NCI-H2107 treated with DMSO at 0.1 percent for 48 hours (cell line): ENCODE data around the gene CEP112.

Experiments
- DNase-seq: peaks from one replicate; lab custom pipeline; 2025; ENCODE audit not compliant: unreplicated experiment; lab: John Stamatoyannopoulos, UW

CEP112 gene

DNA sequence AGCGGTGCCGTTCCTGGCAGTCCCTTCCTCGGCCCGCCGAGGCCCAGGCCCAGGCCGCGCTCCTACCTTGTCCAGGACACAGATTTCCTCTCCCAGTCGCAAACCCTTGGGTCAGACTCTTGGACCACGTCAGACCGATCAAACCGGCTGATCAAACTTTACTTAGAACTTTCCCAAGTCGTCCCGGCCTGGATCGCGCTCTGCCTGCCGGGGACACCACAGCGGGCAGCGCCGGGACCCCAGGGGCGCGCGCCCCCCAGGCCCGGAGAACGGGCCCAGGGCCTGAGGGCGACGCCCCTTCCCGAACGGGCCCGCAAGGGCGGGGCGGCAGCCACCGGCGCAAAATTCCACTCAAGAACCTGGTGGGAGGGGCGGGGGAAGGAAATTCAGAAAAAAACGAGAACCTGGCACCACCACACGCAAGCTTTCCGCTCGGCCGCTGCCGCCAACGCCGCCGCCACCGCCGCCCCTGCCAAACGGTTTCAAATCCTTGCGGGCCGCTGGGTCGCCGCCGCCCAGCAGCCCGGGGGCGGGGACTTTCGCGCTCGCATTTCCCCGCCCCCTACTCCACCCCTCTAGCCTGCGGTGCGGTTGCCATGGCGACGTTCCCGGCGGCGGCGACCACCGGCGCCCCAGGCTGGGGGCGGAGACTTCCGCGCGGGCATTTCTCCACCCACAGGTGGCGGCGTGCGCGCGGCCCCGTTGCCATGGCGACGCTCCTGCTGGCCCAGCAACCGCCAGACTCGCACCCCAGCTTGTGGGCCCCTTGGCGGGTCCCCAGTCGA lies at the start of gene CEP112:
Gene CEP112 (minus strand): TSS at position 541 of the 785 bp plus-strand sequence.
- peak; percentile 34 for DNase-seq

- no peak for DNase-seq
Measured at GRCh38 chr17:66240630-66241029, 48.7 kb upstream of the CEP112 start.

DNA sequence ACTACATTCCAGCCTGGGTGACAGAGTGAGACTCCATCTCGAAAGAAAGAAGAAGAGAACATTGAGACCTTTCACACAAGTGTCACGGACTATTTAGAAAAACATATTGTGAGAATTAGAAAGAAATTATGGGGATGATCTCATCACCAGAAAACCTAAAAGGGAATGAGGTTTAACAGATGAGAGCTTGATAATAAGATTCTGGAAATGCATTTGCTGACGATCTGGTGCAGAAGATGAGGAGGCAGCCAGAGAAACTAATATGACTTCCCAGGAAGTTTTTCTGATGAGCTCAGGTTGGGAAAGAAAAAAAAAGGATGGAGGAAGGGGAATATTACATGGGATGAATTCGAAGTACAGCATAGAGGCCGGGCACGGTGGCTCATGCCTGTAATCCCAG lies 48.1 kb upstream of the CEP112 start:
- no peak for DNase-seq

GRCh38 chr17:66235377-66235994 lies 43.6 kb upstream of the CEP112 start:
- no peak for DNase-seq

DNA sequence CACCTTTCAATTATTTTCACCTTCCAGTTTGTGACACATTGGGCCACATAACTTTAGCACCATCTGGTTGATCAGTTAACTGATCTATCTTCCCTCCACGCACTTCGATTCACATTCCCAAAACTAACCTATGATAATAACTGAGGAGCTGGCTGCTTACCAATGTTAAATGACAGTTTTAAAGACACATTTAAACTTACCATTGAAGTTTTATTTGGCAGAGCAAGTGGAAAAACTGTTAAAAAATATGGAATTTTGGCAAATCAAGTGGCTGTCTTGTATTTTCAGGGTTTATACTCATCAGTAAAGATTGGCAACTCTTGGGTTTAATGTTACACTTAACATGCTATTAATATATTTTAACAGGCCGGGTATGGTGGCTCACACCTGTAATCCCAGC lies 42.7 kb upstream of the CEP112 start:
- no peak for DNase-seq

DNA sequence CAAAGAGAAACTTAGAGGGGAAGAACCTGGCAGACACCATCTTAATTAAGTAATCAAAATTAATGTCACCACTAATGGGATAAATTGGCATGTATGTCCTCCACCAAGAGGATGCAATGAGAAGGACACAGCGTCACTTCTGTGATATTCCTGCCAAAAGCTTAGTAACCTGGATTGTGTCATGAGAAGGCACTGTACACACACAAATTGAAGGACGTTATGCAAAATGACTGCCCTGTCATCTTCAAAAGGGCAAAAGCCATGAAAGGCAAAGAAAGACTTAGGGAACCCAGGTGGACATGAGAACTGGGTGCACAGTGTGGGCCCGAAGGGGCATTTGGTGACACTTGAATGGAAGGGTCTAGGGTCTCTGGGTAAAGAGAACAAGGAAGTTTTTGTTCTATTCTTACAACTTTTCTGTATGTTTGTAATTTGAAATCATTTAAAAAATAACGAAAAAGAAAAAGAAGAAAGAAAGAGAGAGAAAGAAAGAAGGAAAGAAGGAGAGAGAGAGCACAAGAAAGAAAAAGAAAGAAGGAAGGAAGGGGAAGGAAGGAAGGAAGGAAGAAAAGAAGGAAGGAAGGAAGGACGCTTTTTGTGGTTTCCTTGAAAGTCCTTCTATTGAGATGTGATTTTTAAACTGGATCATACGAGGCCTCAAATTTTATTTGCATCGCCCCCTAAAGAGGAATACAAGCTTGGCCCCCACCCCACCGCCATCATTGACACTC lies 41.3 kb upstream of the CEP112 start:
- no peak for DNase-seq

DNA sequence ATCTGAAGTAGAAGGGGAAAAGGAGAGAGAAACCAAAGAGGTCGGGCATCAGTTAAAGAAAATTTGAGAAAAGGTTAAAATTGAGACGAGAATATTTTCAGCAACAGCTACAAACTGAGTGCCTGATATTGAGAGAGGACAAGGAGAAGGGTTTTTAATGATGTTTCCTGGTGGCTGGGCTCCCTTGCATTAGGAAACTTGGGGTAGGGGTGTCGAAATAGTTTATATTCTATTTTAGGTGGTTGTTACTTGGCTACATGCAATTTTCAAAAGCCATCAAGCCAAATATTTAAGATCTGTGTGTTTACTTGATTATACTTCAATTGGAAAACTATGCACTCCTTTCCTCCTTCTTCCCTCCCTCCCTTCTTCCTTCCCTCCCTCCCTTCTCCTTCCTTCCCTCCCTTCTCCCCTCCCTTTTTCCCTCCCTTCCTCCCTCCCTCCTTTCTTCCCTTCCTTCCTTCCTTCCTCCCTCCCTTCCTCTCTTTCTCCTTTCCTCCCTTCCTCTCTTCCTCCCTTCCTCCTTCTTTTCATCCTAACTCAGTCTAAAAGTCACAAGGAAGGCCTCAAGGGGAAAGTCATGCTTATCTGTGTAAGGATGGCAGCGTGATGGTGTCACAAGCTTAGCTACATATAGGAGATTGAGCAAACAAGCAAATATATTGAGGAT lies 39.1 kb upstream of the CEP112 start:
- no peak for DNase-seq

DNA sequence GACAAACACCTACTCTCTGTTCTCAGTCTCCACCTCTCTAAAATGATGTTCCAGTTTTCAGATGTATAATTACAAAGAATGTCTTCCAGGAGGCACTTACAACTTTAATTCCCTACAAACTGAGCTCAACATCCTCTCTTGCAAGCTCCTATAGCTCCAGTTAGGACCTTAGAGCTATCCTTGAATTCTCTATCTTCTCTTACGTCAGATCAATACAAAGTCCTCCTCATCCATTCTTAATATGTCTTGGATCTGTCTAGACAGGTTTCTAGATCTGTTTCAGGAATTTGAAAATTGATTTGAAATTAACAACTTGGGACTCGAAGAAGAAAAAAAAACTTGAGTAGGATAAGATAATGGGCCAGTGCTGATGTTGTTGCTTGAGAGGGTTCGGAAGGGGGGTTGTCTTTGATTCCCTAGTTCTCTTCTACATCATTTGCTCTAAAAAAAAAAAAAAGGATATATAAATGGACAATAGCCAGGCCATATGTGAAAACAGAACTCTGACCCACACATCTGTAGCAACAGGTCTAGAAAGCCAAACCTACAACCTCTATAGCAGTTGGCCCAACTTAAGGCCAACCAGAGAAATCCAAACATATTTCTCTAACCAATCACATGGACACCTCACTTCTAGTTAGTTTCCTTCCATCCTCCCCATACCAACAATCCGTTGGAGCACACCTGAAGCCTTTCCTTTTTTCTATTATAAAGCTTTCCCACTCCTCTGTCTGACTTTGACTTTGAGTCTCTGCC lies 38.0 kb upstream of the CEP112 start:
- no peak for DNase-seq

GRCh38 chr17:66228887-66229782 lies 37.2 kb upstream of the CEP112 start, which contains the start of gene APOH:
APOH (minus strand) TSS chr17:66229415; CDS start chr17:66229379, 36 bp downstream.
- DNase-seq, result no peak

DNA sequence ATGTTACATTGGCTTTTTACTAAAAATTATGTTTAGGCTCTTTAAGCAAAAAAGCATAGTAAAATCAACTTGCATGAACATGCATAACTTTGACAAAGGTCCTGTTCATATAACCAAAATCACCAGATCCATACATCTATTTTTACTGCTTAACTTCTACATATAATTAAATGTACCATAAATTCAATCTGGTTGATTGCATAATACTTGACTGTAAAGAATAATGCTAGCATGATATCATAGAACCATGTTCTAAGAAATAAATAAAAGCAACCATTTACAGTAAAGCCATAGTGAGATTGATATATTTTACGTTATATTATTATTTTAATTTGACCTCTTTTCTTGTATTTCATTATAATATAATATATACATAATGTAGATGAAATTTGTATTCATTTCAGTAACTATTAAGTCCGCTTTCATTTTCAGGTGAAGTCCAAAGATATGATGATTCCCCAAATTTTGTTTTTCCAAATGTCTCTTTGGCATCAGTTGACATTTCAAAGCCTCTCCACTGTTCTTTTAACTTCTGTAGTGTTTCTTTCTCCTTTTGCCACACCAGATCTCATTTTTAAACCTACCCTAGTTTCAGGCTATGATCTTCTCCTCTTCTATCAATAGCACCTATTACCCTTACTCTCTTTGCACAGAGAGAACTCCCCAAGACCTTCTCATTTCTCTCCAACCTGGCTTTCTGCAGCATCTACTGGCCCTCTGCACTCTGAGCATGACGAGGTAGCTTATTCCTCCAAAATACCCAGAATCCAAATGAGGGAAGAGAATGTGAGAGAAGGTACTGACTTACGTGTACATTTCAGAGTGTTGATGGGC lies 35.5 kb upstream of the CEP112 start:
- DNase-seq, result no peak

- DNase-seq, result no peak
Measured at GRCh38 chr17:66222798-66223350, 30.9 kb upstream of the CEP112 start.

GRCh38 chr17:66221755-66222530 lies 30.0 kb upstream of the CEP112 start:
- DNase-seq, result no peak

GRCh38 chr17:66221343-66221742 lies 29.4 kb upstream of the CEP112 start:
- DNase-seq, result no peak

- no peak for DNase-seq
Measured at GRCh38 chr17:66220079-66220835, 28.3 kb upstream of the CEP112 start.

GRCh38 chr17:66215529-66215911 lies 23.6 kb upstream of the CEP112 start:
- no peak for DNase-seq

GRCh38 chr17:66214884-66215528 lies 23.1 kb upstream of the CEP112 start:
- peak; percentile 83 for DNase-seq
